NOMO-1 treated with dmso at 0.1 percent for 144 hours (cell line): ENCODE measurements around the gene ANHX.

Source experiments
- DNase-seq: peaks from one replicate; lab custom pipeline; 2025; ENCODE audit not compliant: unreplicated experiment; lab: John Stamatoyannopoulos, UW

Gene ANHX

DNA sequence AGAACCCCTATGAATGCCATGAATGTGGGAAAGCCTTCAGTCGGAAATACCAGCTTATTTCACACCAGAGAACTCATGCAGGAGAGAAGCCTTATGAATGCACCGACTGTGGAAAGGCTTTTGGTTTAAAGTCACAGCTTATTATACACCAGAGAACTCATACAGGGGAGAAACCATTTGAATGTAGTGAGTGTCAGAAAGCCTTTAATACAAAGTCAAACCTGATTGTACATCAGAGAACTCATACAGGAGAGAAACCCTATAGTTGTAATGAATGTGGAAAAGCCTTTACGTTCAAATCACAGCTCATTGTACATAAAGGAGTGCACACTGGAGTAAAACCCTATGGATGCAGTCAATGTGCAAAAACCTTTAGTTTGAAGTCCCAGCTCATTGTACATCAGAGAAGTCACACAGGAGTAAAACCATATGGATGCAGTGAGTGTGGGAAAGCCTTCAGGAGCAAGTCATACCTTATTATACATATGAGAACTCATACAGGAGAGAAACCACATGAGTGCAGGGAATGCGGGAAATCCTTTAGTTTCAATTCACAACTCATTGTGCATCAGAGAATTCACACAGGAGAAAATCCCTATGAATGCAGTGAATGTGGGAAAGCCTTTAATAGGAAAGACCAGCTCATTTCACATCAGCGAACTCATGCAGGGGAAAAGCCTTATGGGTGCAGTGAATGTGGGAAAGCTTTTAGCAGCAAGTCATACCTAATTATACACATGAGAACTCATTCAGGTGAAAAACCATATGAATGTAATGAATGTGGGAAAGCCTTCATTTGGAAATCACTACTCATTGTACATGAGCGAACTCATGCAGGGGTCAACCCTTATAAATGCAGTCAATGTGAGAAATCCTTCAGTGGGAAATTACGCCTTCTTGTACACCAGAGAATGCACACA lies 32.1 kb downstream of the ANHX start:
- no peak for DNase-seq

DNA sequence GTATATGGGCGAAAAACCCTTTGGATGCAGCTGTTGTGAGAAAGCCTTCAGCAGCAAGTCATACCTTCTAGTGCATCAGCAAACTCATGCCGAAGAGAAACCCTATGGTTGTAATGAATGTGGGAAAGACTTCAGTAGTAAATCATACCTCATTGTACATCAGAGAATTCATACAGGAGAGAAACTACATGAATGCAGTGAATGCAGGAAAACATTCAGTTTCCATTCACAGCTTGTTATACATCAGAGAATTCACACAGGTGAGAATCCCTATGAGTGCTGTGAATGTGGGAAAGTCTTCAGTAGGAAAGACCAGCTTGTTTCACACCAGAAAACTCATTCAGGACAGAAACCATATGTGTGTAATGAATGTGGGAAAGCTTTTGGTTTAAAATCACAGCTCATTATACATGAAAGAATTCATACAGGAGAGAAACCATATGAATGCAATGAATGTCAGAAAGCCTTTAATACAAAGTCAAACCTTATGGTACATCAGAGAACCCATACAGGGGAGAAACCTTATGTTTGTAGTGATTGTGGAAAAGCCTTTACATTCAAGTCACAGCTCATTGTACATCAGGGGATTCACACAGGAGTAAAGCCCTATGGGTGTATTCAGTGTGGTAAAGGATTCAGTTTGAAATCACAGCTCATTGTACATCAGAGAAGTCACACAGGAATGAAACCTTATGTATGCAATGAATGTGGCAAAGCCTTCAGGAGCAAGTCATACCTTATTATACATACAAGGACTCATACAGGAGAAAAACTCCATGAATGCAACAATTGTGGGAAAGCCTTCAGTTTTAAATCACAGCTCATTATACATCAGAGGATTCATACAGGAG lies 33.0 kb downstream of the ANHX start:
- no peak for DNase-seq

DNA sequence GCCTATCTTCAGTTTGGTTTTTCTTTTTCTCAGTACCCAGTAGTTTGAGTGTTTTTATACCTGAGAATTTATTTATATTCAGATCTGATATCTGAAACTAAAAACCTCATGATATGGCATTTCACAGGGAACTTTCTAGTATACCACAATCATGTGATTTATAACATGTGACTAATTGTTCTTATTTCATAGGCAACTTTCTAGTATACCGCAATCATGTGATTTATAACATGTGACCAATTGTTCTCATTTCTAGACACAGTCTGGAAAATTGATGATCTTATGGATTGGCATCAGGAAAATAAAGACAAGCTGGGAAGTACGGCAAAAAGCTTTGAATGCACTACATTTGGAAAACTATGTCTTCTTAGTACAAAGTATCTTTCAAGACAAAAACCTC lies 33.8 kb downstream of the ANHX start:
- DNase-seq: no peak

DNA sequence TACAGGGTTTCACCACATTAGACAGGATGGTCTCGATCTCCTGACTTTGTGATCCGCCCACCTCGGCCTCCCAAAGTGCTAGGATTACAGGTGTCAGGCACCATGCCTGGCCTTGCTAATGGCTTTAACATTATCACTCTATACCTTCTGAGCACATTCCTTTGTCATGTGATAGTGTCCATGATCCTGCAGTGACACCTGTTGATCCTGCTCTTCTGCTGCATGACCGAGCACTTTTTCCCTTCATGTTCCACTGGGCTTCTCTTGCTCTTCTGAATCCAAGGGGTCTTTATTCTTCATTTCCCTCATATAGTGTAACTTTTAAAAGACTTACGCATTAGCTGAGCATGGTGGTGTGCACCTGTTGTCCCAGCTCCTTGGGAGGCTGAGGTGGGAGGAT lies 42.8 kb downstream of the ANHX start:
- no peak for DNase-seq

DNA sequence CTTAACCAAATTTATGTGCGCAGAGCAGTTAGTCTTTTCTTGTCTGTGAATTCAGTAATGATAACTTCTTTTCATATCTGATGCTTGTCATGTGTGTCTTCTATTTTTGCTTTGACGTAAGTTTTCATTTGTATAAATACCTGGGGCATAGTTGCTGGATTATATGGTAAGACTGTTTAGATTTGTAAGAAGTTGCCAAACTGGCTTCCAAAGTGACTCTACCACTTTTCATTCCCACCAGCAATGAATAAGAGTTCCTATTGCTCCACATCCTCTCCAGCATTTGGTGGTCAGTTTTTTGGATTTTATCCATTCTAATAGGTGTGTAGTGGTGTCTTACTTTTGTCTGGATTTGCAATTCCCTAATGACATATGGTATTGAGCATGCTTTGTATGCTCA lies 45.5 kb downstream of the ANHX start:
- no peak for DNase-seq

DNA sequence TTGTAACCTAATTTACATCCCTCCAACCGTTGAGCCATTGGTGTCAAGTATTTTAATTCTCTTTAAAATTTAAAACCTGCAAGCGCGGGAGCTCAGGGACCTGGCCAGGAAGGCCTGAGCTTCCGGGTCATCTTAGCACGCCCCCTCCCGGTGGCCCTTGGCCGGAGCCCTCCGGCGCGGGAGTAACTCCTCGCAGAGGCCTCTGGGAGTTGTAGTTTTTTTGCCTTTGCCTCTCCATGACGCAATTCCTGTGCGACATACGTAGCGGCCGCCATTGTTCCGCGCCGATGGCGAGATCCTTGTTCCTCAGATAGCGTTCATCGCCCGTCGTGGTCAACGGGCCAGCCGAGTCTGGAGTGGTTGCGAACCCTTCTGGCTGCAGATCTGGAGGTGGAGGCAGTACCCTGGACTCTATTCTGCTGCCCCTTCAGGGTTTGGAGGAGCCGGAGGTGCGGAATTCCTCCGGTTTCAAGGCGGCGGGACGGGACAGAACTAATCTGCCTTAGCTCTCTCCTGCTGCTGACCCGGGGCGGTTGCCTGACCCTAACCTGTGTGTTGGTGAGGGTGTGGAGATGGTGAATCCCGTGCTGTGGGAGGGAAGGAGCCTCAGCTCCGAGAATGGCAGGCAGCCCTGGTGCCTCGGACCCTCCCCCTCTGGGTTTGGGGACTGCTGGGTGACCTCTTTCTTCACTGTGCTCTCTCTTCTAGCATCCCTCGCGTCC lies 54.3 kb downstream of the ANHX start, which contains the start of gene ZNF268:
Gene ZNF268, plus strand, starts transcription at position 258 of the 722 bp plus-strand sequence. CDS start 503 bp downstream, outside the sequence.
- peak; percentile 90 for DNase-seq

DNA sequence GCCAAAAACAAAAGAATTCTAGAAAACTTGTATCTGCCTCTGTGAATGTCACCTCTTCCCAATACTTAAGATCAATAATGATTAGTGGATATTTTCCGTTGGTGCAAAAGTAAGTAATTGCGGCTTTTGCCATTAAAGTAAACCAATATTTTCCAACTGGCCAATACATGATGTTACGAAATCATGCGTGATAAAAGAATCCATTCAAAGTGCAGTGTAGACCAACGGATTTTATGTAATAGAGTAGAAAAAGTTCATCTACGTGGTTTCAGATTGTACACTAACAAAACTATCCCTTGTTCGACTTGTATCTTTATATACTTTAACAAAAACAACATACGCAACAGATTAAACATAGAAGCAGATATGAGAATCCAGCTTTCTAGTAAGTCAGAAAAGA lies 55.0 kb downstream of the ANHX start:
- no peak for DNase-seq

DNA sequence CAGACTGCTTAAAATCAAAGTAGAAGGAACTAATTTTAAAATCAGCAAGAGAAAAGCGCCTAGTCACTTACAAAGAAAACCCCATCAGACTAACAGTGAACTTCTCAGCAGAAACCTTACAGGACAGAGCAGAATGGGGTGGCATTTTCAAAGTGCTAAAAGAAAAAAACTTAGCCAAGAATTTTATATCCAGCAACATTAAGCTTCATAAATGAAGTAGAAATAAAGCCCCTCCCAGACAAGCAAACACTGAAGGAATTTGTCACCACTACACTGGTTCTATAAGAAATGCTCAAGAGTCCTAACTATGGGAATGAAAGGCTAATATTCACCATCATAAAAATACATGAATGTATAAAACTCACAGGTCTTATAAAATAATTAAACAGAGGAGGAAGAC lies 60.8 kb downstream of the ANHX start:
- DNase-seq: no peak

DNA sequence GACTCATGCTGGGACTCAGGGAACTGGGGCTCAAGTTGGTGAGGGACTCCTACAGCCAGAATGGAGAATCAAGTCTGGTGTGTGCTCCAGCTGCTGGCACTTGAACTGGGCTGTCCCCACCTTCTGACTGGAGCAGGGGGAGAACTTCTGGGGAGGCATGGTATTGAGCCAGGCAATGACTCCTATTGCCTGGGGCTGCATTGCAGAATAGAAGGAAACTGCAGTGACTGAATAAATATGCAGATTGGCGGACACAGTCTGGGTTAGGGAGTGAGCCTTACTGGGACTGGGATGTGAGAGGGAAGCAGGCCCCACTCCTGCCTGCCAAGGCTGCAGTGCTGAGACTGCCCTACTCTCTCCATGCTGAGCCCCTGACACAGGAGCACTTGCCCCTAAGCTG lies 63.2 kb downstream of the ANHX start:
- DNase-seq: no peak
